Occipital lobe (tissue), 3 donors: ENCODE results near the gene KRTCAP3. TPM values are rescaled to one million over a fixed set of nuclear protein-coding genes. Genes with fewer than 3 reads are reported as not detected.

Experiments used
- DNase-seq: peaks from one replicate; lab custom pipeline; 2025; lab: John Stamatoyannopoulos, UW
- small RNA-seq: library from RNA; depleted of rRNA; stranded (forward); fragments of <200 nt; gene quantifications from one replicate; pipeline ENCODE3, GENCODE V24; 2014
- total RNA-seq: library from RNA; depleted of rRNA; stranded (reverse); fragments of >200 nt; gene quantifications from one replicate; pipeline ENCODE4 v1.2.3, GENCODE V29; 2014

The KRTCAP3 gene
- total RNA-seq, 1 donor from 2014 or later = not detected

DNA sequence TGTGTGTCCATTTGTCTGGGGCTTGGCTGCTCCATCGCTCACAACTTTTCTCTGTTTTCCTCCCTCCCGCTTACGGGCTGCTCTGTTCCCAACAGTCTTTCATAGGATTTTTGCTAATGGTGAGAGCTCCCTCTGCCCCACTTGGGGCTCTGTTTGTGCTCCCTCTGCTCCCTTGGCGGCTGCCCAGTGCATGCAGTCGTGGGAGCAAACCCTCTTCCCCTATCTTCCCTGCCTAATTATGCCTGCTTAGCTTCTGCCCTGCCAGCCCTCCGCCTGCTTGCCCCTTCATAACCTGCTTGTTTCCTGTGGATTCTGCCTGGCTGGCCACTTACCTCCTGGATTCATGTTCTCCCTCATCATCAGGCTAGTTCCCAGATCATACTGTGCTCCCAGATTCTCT, 6.6 kb upstream of the KRTCAP3 start:
- no peak for DNase-seq

GRCh38 chr2:27441226-27441926, 805 bp upstream of the KRTCAP3 start:
- DNase-seq = no peak

- DNase-seq = no peak
These were observed 720 bp downstream of the KRTCAP3 start for GRCh38 chr2:27442920-27443282.

GRCh38 chr2:27445155-27445554, 3.0 kb downstream of the KRTCAP3 start:
- DNase-seq = no peak

DNA sequence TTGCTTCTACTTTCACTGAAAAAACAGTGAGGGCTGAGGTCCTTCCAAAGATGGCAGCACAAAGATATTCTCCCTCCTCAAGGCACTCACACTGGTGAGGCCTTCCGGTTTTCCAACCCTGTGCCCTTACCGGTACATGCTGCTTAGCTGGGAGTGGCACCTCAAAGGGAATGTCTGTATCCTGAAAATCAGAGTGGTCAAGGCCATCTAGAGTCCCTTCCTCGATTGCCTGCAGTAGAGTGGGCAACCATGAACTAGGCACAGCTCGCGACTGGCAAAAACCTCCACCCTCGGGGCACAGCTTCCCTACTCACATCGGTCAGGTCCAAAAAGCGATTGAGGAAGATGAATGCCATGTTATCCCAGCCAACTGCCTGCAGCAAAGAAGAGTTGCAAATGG, 3.4 kb downstream of the KRTCAP3 start:
- no peak for DNase-seq

GRCh38 chr2:27446057-27446456, 3.9 kb downstream of the KRTCAP3 start:
- no peak for DNase-seq

- no peak for DNase-seq
These were observed 6.2 kb downstream of the KRTCAP3 start for GRCh38 chr2:27448381-27448780.

DNA sequence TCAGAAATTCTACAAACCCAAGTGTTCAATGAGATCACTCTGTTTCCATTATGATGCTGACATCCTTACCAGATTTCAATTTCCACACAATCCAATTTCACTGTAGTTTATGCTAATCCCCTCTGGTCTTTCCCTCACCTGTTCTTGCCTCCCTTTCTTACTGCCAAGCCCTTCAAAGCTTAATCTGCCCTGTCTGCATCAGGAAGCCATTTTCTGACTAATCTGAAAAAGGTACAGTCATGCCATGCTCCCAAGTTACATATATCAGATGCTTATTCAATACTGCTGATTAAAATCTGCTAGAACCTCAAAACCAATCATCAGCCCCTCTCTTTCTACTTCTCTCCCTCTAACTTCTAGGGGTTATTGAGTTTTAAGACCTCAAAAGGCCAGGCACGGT, 8.9 kb downstream of the KRTCAP3 start:
- no peak for DNase-seq

DNA sequence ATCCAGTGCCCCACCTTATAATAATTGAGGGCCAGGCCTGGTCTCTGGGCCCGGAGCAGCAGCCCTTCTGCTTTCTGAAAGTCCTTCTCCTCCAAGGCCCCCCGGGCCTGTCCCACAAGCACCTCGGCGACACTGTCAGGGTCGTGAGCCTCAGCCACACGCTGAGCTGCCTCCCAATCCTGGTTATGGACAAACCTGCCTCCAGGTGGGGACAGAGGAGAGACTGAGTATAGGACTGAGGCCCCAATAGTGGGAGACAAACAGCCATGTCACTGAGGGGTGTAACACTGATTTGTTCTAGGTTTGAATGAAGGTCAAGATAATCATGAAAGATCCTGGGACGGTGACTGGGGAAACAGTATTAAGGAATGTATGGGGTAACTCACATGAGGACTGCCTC, 11.8 kb downstream of the KRTCAP3 start:
- no peak for DNase-seq

DNA sequence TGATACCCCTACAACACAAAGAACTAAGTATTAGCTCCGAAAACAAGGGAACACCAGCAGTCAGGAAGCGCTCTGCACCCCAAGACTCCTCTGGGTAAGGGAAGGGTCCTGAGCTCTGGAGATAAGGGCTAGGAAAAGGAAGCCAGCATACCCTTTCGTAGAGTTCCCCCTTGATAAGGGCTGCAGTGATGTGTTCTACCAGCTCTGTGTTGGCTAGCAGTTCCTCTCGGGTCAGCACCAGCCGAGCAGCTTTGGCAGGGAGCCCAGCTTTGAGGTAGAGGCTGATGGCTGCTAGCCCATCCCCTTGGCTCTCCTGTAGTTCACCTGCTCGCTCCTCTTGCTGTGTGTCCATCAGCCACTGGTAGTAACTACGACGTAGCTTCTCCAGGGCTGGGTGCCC, 18.9 kb downstream of the KRTCAP3 start:
- DNase-seq = no peak

GRCh38 chr2:27464443-27464842, 22.3 kb downstream of the KRTCAP3 start:
- DNase-seq = no peak

- no peak for DNase-seq
These were observed 29.8 kb downstream of the KRTCAP3 start for GRCh38 chr2:27471961-27472360.

- no peak for DNase-seq
These were observed 43.3 kb downstream of the KRTCAP3 start for GRCh38 chr2:27485496-27485895.

DNA sequence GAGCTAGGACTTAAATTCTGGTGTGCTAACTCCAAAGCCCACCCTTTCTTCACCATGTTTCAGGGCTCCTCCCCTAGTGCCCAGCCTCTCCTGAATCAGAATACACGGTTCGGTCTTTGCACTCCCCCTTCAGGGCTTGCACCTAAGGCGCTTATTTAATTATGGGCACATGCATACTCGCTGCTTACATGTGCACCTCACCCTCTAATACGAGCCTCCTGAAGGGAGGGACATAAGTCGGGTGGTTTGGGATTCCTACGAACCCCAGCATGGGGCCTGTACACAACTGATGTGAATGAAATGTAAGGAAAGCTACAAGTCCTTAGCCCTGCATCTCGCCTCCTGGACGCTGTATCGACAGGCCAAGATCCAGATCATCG, 46.9 kb downstream of the KRTCAP3 start:
- no peak for DNase-seq

- DNase-seq = peak; percentile 94
These were observed 47.6 kb downstream of the KRTCAP3 start, which contains the start of gene IFT172 for GRCh38 chr2:27489498-27490397. Gene IFT172, minus strand, starts transcription at chr2:27489743. Its CDS starts 90 bp downstream, at chr2:27489653.

DNA sequence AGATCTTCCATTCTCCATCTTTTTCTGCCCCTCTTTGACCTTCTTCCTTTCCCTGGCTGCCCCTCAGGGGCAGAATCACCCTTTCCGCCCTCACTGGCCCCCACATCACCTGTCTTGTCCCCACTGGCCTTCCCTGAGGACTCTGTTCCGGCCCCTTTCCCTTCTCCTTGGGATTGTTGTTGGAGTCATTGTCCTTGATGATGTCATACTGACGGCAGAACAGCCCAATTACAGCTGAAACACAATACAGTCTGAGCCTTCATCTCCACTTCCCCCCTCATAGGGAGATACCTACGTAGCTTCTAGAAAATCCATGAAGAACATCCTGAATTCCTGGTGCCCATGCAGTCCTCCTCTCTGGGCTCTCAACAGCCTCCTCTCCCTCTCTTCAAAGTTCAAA, 50.4 kb downstream of the KRTCAP3 start:
- DNase-seq = no peak

GRCh38 chr2:27493948-27494283, 51.7 kb downstream of the KRTCAP3 start:
- peak; percentile 26 for DNase-seq

Small RNA genes lying within 50 kb of the gene (small RNA-seq; reads per million reads assigned to genes)
- not detected for gene RNU6-986P

Other genes with a start within 250 kb of the KRTCAP3 start
- 43.7 TPM for gene ATRAID, start 230.3 kb upstream of the KRTCAP3 start, total RNA-seq
- gene SLC5A6, start 230.1 kb upstream of the KRTCAP3 start, total RNA-seq = 15.6 TPM
- 16.2 TPM for gene CAD, start 225.0 kb upstream of the KRTCAP3 start, total RNA-seq
- 0.47 TPM for gene SLC30A3, start 179.3 kb upstream of the KRTCAP3 start, total RNA-seq
- gene DNAJC5G, start 166.9 kb upstream of the KRTCAP3 start, total RNA-seq = not detected
- gene TRIM54, start 160.0 kb upstream of the KRTCAP3 start, total RNA-seq = not detected
- gene UCN, start 133.9 kb upstream of the KRTCAP3 start, total RNA-seq = 1.1 TPM
- 36.8 TPM for gene MPV17, start 119.3 kb upstream of the KRTCAP3 start, total RNA-seq
- 28.2 TPM for gene GTF3C2, start 85.6 kb upstream of the KRTCAP3 start, total RNA-seq
- gene EIF2B4, start 72.0 kb upstream of the KRTCAP3 start, total RNA-seq = 19.2 TPM
- 51.5 TPM for gene SNX17, start 71.8 kb upstream of the KRTCAP3 start, total RNA-seq
- 12.0 TPM for gene ZNF513, start 61.6 kb upstream of the KRTCAP3 start, total RNA-seq
- 58.0 TPM for gene PPM1G, start 32.8 kb upstream of the KRTCAP3 start, total RNA-seq
- gene NRBP1, start 13.8 kb upstream of the KRTCAP3 start, total RNA-seq = 58.8 TPM
- 28.5 TPM for gene IFT172, start 47.4 kb downstream of the KRTCAP3 start, total RNA-seq
- gene FNDC4, start 52.8 kb downstream of the KRTCAP3 start, total RNA-seq = 41.3 TPM
- 0.16 TPM for gene GCKR, start 54.5 kb downstream of the KRTCAP3 start, total RNA-seq
- gene ZNF512, start 140.7 kb downstream of the KRTCAP3 start, total RNA-seq = 55.8 TPM
- gene CCDC121, start 186.6 kb downstream of the KRTCAP3 start, total RNA-seq = 5.9 TPM
- gene GPN1, start 186.7 kb downstream of the KRTCAP3 start, total RNA-seq = 29.6 TPM
- gene SUPT7L, start 221.2 kb downstream of the KRTCAP3 start, total RNA-seq = 26.0 TPM
- 30.4 TPM for gene SLC4A1AP, start 221.5 kb downstream of the KRTCAP3 start, total RNA-seq